WI38 (cell line): ENCODE data around the gene KCTD7.

Experiments used
- H3K4me3 ChIP-seq: 2 replicates; pipeline ENCODE4 v1.5.1; 2011; ENCODE audit warnings: low read depth, mild to moderate bottlenecking, control low read depth, low read length
- TF ChIP-seq, protein P1 (sequence below): IDR thresholded peaks from 2 replicates; pipeline ENCODE4 v1.5.1; 2012; ENCODE audit warnings: low read depth, mild to moderate bottlenecking, control low read depth, low read length

KCTD7 gene

DNA sequence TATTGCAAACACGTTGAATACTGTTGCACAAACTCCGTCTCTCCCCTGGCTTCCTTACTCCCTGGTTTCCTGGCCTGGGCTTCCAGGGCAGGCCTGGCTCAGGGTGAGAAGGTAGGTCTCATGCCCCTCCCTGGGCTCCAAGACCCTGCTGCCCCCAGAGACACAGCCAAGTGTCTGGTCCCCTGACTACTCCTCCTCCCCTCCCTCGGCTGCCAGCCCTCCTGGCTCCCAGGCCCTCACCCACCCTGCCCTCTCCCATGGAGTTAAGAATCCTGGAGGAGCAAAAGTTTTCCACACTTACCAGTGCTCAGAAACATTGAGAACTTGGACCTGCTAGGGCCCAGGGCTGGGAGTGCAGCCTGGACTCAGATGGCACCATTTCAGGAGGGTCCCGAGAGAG is 64.7 kb downstream of the KCTD7 start:
- no peak overlapping the region for H3K4me3 ChIP-seq
- TF ChIP-seq, protein P1, sequence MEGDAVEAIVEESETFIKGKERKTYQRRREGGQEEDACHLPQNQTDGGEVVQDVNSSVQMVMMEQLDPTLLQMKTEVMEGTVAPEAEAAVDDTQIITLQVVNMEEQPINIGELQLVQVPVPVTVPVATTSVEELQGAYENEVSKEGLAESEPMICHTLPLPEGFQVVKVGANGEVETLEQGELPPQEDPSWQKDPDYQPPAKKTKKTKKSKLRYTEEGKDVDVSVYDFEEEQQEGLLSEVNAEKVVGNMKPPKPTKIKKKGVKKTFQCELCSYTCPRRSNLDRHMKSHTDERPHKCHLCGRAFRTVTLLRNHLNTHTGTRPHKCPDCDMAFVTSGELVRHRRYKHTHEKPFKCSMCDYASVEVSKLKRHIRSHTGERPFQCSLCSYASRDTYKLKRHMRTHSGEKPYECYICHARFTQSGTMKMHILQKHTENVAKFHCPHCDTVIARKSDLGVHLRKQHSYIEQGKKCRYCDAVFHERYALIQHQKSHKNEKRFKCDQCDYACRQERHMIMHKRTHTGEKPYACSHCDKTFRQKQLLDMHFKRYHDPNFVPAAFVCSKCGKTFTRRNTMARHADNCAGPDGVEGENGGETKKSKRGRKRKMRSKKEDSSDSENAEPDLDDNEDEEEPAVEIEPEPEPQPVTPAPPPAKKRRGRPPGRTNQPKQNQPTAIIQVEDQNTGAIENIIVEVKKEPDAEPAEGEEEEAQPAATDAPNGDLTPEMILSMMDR, result no peak
